PC-9 (cell line): ENCODE data around the gene SPEG. TPM values are rescaled to one million over a fixed set of nuclear protein-coding genes. Genes with fewer than 3 reads are reported as not detected.

Experiments
- Bru-seq: library from RNA; stranded (reverse); fragments of 400-500 nt; gene quantifications from one replicate; lab custom pipeline; 2021; lab: Mats Ljungman, UMichigan
- BruChase-seq, 2 experiments: library from RNA; stranded (reverse); fragments of 400-500 nt; gene quantifications; one replicate each; lab custom pipeline; 2021; lab: Mats Ljungman, UMichigan
- BruUV-seq: library from RNA; stranded (reverse); fragments of 400-500 nt; replicated peaks from 2 replicates; lab custom pipeline; 2021; lab: Mats Ljungman, UMichigan
- CTCF ChIA-PET: fragments of 300-600 bp; sonication (Branson Sonifier 250); formaldehyde crosslinking; loops from one replicate; lab custom pipeline; 2022; ENCODE audit warnings: antibody characterized with exemption; lab: Charles Lee
- POLR2A ChIA-PET: fragments of 300-600 bp; sonication (Branson Sonifier 250); formaldehyde crosslinking; loops from one replicate; lab custom pipeline; 2022; ENCODE audit warnings: antibody characterized with exemption; ENCODE audit not compliant: unreplicated experiment; lab: Charles Lee
- DNase-seq, 2 experiments: peaks; one replicate each; pipeline versions ENCODE4 v3.0.0 to v3.0.0-alpha.2; 2015 to 2022; ENCODE audit warnings: mixed read lengths in 1 of 2
- H2AFZ ChIP-seq: fragments of 200-600 bp; sonication (generic); 2 replicates; pipeline ENCODE4 v1.8.1; 2017; ENCODE audit warnings: antibody characterized with exemption
- H3F3A ChIP-seq: fragments of 200-600 bp; sonication (generic); 2 replicates; pipeline ENCODE4 v1.8.1; 2017; ENCODE audit warnings: antibody characterized with exemption, mild to moderate bottlenecking, low read depth; ENCODE audit not compliant: insufficient read depth
- H3K27ac ChIP-seq: fragments of 200-600 bp; sonication (generic); 2 replicates; pipeline ENCODE4 v1.6.1; 2016; ENCODE audit warnings: mixed run types
- H3K27me3 ChIP-seq: fragments of 200-600 bp; sonication (generic); 2 replicates; pipeline ENCODE4 v1.6.1; 2016; ENCODE audit warnings: low read depth, mixed run types; ENCODE audit not compliant: insufficient read depth
- H3K36me3 ChIP-seq: fragments of 200-600 bp; sonication (generic); 2 replicates; pipeline ENCODE4 v1.6.1; 2016; ENCODE audit warnings: low read depth, mixed run types
- H3K4me1 ChIP-seq: fragments of 200-600 bp; sonication (generic); replicated peaks from 2 replicates; pipeline ENCODE4 v1.6.1; 2016; ENCODE audit warnings: mixed run types; ENCODE audit not compliant: insufficient read depth
- H3K4me2 ChIP-seq: fragments of 200-600 bp; sonication (generic); 2 replicates; pipeline ENCODE4 v1.6.1; 2017; ENCODE audit warnings: mixed run types
- H3K4me3 ChIP-seq: fragments of 200-600 bp; sonication (generic); 2 replicates; pipeline ENCODE4 v1.6.1; 2016; ENCODE audit warnings: mixed run types
- H3K79me2 ChIP-seq: fragments of 200-600 bp; sonication (generic); 2 replicates; pipeline ENCODE4 v1.6.1; 2017; ENCODE audit warnings: low read depth, mixed run types
- H3K9me2 ChIP-seq: fragments of 200-600 bp; sonication (generic); 2 replicates; pipeline ENCODE4 v1.8.1; 2017; ENCODE audit warnings: mild to moderate bottlenecking; ENCODE audit not compliant: insufficient read depth
- H3K9me3 ChIP-seq: fragments of 200-600 bp; sonication (generic); 2 replicates; pipeline ENCODE4 v1.8.1; 2016; ENCODE audit warnings: low read depth; ENCODE audit not compliant: insufficient read depth
- H4K20me1 ChIP-seq: fragments of 200-600 bp; sonication (generic); 2 replicates; pipeline ENCODE4 v1.8.1; 2017; ENCODE audit not compliant: insufficient read depth
- CTCF ChIP-seq: fragments of 200-600 bp; sonication (generic); conservative IDR thresholded peaks from 2 replicates; pipeline ENCODE4 v1.6.1; 2017; ENCODE audit warnings: mixed run types, antibody characterized with exemption, mild to moderate bottlenecking, moderate library complexity
- EZH2 ChIP-seq: fragments of 200-600 bp; sonication (generic); IDR thresholded peaks from 2 replicates; pipeline ENCODE4 v1.8.0; 2017; ENCODE audit warnings: antibody characterized with exemption, low read depth
- intact Hi-C: fragments of 100-400 bp; cut with micrococcal nuclease; formaldehyde crosslinking; loops from one replicate; pipeline ENCODE4 v1.10.0; 2022; ENCODE audit not compliant: unreplicated experiment
- long read RNA-seq: library from polyadenylated mRNA; stranded (forward); transcript quantifications from one replicate; pipeline ENCODE4 v2.0.0, GENCODE V29; 2022
- total RNA-seq: library from RNA; stranded (reverse); gene quantifications from 2 replicates; pipeline ENCODE4 v1.2.3, GENCODE V29; 2021

Gene SPEG
- total RNA-seq (46.8 and 55.8 TPM in 2 replicates), Bru-seq, nascent RNA (percentile 43 among the genes with signal in this experiment), BruChase-seq, experiment 1, labeled RNA remaining after a 2-hour chase (percentile 54 among the genes with signal in this experiment), BruChase-seq, experiment 2, labeled RNA remaining after a 6-hour chase (percentile 52 among the genes with signal in this experiment)
- long read RNA-seq, partial matches to known transcripts: 12 of 21 reads
- long read RNA-seq, other reads (novel, unspliced or antisense): 9 of 21 reads

GRCh38 chr2:219434718-219435525 lies at the start of gene SPEG:
Gene SPEG, plus strand, starts transcription at chr2:219434843. Its CDS starts 135 bp downstream, at chr2:219434978.
- no TSS peak for BruUV-seq
- Histone ChIP-seq H2AFZ (no peak within 1 kb of the TSS), H3K9me2 (no peaks in the 10 kb centered on the region), H3K27ac (no peak within 1 kb of the TSS), H3F3A (no peaks in the 10 kb centered on the region), H3K36me3 (no peaks in the 10 kb centered on the region), H3K4me2 (no peak within 1 kb of the TSS), H3K79me2 (no peaks in the 10 kb centered on the region), H3K4me1 (no peaks in the 10 kb centered on the region), H4K20me1 (no peaks in the 10 kb centered on the region), H3K4me3 (no peak within 1 kb of the TSS), H3K27me3 (no peaks in the 10 kb centered on the region), H3K9me3 (no peaks in the 10 kb centered on the region)
- ChIA-PET POLR2A (no interaction called here), CTCF (no interaction called here)
- TF ChIP-seq EZH2 (no peak), CTCF (no peak)
- DNase-seq: no peak
- intact Hi-C loops: no loop called here

- peaks cover 14% of the 10 kb centered on the region; the same call in 1 of the 2 replicates for H3K36me3 ChIP-seq
- POLR2A ChIA-PET: no interaction called here
- peaks cover 6% of the 10 kb centered on the region; the same call in 1 of the 2 replicates for H3F3A ChIP-seq
- no peak overlapping the region for H3K4me3 ChIP-seq
- no peak overlapping the region for H2AFZ ChIP-seq
- TF ChIP-seq EZH2 (no peak), CTCF (no peak)
- H3K79me2 ChIP-seq: peaks cover 11% of the 10 kb centered on the region; the same call in 1 of the 2 replicates
- no peaks in the 10 kb centered on the region for H3K9me2 ChIP-seq
- H3K27me3 ChIP-seq: no peaks in the 10 kb centered on the region
- H4K20me1 ChIP-seq: peaks cover 4% of the 10 kb centered on the region; the same call in 1 of the 2 replicates
- no TSS peak for BruUV-seq
- H3K4me1 ChIP-seq: peaks cover 6% of the 10 kb centered on the region; the same call in 1 of the 2 replicates
- intact Hi-C loops: loop anchor here (5.0 kb wide), 1 partner anchor 88 kb away; no protein-coding TSS in a partner anchor
- H3K27ac ChIP-seq: no peak overlapping the region
- no peaks in the 10 kb centered on the region for H3K9me3 ChIP-seq
- DNase-seq: no peak
- CTCF ChIA-PET: no interaction called here
- no peak overlapping the region for H3K4me2 ChIP-seq
Observed at GRCh38 chr2:219384859-219385258, 49.8 kb upstream of the SPEG start.

- no peak for DNase-seq
- Histone ChIP-seq H3F3A (peaks cover 6% of the 10 kb centered on the region; the same call in 1 of the 2 replicates), H3K79me2 (peaks cover 11% of the 10 kb centered on the region; the same call in 1 of the 2 replicates), H3K9me2 (no peaks in the 10 kb centered on the region), H3K4me1 (peaks cover 6% of the 10 kb centered on the region; the same call in 1 of the 2 replicates), H2AFZ (no peak overlapping the region), H3K4me2 (peak overlapping the region; percentile 97), H3K27me3 (no peaks in the 10 kb centered on the region), H3K36me3 (peaks cover 14% of the 10 kb centered on the region; the same call in 1 of the 2 replicates), H3K27ac (no peak overlapping the region), H3K9me3 (no peaks in the 10 kb centered on the region), H4K20me1 (peaks cover 4% of the 10 kb centered on the region; the same call in 1 of the 2 replicates), H3K4me3 (peak overlapping the region; percentile 82)
- CTCF ChIA-PET: interaction anchor here (2.7 kb wide), 1 partner anchor 113 kb away, joined by 14 read pairs; the partner anchor contains the start of gene GMPPA
- POLR2A ChIA-PET: no interaction called here
- TF ChIP-seq EZH2: no peak
- TF ChIP-seq CTCF: no peak
- TSS peak; percentile 31 for BruUV-seq
- intact Hi-C loops: loop anchor here (5.0 kb wide), 1 partner anchor 89 kb away; no protein-coding TSS in a partner anchor
Observed at GRCh38 chr2:219385958-219386520, 48.6 kb upstream of the SPEG start.
